ENCODE results near the gene FAM120B. TPM values are rescaled to one million over a fixed set of nuclear protein-coding genes. Genes with fewer than 3 reads are reported as not detected.

The FAM120B gene
- total RNA-seq, 1 experiment from 2014 or later = 6.0 TPM

DNA sequence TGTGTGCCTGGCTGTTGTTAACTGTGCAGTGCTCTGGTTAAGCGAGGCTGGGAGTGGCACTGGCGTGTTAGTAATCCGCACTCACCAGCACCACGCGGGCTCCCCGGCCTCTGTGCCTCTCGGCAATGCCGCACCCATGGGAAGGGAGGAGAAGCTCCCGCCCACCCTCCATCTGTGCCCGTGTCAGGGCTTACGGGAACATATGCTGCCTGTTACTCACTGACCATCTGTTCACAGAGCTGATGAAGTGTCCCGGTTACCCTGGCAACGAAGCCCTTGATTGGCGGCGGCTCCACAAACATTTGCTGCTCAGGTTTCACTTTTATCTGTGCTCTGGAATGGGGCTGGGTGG lies 131.8 kb downstream of the FAM120B start:
- DNase-seq (ENCODE audit: extremely low read depth, low read depth) = peak; percentile 45

DNA sequence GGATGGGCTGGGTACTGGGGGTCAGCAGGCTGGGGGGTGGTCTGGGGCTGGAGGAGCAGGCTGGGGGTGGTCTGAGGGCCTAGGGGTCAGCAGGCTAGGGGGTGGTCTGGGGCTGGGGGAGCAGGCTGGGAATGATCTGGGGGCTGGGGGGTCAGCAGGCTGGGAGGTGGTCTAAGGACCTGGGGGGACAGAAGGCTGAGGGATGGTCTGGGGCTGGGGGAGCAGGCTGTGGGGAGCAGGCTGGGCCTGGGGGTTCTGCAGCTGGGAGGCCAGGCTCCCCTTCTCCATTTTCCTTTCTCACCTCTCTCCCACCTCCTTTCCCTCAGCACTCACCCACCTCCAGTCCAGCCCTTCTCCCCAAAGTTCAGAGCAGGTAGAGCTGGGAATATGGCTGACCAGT lies 132.3 kb downstream of the FAM120B start:
- no peak for DNase-seq (ENCODE audit: extremely low read depth, low read depth)

DNA sequence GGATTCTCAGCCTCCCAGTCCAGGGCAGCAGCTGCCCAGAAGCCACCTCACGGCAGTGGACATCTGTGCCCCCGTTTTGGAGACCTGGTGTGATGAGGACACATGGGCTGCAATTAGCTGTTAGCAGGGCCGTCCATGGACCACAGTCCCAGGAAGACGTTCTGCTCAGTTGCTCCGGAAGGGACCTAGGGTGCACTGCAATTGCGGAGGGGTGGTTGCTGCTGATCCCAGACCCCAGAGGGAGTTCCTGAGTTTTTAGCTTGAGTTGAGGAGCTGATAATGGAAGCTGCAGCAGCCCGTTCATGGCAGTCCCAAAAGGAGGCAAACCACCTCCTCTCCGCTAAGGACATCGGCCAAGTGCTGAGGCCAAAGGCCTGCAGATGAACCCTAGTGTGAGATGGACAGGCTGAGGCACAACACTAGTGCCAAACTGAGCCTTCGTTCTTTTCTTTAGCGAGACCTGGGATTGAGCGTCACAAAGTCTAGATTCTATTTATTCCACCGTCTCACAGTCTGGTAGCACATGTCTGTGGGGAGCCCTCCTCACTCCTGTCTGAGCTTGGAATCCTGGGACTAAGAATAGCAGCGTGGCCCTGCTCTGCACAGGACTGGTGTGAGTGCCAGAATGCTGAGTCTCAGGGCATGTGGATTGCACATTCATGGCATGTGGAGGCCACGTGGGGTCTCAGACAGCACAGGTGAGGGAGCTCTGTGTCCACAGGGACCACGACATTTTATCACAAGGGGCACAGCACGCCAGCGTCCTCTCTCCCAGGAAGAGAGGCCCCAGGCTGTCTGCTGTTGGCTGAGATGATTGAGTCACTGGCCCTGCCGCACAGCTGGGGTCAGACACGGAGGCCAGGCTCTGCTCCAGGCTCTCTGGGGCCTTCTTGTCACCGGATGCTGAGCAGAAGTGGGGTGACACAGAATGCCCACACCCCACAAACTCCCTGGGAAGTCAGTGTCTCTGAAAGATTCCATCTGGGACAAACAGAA lies 133.1 kb downstream of the FAM120B start:
- no peak for DNase-seq (ENCODE audit: extremely low read depth, low read depth)

DNA sequence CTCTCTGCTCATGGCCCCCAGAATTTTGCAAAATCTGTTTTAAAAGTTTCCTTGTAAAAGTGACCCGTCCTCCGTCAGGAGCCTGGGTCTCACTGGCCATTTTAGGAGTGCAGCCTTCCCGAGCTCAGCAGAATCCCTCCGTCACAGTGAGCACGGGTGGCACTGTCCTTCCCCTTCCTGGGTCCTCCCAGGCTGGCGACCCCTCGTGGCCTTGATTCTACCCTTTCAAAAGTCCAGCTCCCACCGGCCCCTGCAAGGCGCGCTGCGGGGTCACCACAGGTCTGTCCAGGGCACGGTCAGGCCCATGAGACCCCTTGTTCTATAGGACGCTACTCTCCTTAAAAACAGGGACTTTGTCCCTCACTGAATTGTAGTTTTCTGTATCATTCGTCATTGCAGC lies 133.9 kb downstream of the FAM120B start:
- no peak for DNase-seq (ENCODE audit: extremely low read depth, low read depth)

DNA sequence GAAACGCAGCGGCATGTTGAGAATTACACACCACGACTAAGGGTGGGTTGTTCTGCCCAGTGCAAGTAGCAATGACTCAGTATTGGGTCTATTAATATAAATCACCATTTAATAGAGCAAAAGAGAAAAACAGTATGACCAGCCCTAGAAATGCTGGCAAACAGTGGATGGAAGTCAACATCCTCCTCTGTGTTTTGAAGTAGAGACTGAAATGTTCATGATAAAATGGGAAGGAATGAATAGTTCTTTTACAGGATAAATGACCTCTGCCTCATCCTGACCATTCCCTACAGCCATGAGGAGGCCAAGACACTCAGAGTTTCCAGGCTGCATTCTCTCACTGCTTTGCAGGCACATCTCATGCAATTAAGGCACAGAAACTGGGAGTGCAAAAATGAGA lies 134.8 kb downstream of the FAM120B start:
- no peak for DNase-seq (ENCODE audit: extremely low read depth, low read depth)

DNA sequence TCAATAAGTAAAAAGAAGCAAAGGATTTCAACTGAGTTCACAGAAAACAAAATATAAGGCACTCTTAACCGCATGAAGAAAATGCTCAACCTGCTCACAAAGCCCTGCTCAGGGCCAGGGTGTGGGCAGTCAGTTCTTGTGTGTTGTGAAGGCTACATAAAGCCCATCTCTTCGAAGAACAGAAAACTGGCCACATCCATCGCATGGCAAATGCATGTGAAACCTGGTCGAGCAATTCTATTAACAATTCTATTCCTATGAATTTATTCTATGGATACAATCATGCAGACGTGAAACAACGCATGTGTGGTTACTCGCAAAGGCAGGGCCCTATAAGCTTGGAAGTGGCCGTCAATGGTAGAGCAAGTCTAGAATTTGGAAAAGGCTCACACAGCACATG lies 136.0 kb downstream of the FAM120B start:
- no peak for DNase-seq (ENCODE audit: extremely low read depth, low read depth)

DNA sequence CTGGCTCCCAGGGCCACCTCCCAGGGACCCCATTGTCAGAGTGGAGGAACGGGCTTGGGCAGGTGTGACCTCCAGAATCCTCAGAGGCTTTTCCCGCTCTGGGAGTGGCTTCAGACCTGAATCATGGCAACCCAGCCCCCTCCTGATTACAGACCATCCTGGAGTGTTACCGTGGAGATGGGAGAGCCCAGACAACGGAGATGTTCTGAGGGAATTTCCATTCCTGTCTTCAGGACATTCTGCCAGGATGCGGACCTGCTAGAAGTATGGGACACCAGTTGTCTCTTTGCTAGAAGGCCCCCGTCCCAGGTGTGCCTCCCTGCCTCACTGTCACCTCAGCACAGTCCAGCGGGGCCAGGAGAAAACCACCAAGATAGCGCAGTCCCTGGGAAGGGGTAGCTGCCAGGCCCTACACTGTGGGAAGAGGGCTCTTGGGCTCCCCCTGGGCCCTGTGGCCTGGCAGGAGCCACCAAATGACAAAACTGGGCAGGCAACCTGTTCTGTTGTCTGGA lies 136.6 kb downstream of the FAM120B start:
- no peak for DNase-seq (ENCODE audit: extremely low read depth, low read depth)

DNA sequence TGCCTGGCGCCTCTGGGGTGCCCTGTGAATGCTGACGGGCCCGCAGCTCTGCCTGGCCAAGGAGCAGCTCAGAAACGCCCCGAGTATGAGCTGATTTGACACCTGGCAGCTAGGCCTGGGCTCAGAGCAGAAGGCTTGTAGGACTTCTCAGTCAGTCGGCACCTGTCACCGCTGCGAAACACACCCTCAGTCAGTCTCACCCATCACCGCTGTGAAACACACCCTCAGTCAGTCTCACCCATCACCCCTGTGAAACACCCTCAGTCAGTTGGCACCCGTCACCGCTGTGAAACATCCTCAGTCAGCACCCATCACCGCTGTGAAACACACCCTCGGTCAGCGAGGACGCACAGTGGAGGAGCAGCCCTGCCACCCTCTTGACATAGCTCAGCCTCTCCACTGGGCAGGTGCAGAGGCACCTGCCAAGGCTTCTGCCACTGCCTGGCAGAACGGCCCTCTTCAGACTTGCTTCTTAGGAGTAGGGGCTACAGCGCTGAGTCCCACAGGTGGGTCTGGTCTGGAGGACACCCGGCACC lies 137.6 kb downstream of the FAM120B start:
- no peak for DNase-seq (ENCODE audit: extremely low read depth, low read depth)

DNA sequence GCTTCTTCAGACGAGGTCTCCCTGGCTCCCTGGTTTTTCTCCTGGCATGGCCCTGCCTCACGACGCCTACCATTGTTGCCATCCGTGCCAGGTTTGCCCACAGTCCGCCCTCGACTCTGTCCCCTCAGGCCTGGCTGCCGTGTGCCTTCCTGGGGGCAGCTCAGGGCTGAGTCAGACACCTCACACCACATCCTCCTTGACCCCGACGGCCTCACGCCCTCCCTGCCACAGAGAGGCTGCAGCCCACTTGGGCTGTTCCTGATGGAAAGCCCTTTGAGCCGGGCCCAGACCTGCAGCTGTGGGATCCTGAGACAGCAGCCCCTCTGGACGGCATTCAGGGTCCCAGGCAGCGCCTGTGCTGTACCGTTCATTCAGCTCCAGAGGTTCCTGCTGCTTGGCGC lies 138.3 kb downstream of the FAM120B start:
- DNase-seq (ENCODE audit: extremely low read depth, low read depth) = no peak

DNA sequence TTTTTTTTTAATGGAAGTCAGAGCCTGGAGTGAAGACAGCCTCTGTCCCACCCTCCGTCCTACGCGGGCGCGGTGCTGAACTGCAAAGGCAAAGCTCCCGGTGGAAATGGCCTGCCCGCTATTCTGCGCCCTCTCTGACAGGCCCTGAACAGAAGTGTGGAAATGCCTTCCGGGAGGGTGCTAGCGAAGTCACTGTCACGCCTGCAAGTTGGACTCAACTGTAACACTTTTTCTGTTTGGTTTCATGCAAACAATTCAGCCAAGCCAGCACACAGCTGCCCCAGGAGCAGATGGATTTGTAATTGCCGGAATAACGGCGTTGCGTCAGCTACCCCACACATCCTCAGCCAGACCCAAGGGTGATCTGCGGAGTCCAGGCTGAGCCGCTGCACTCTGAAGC lies 138.9 kb downstream of the FAM120B start:
- DNase-seq (ENCODE audit: extremely low read depth, low read depth) = no peak

DNA sequence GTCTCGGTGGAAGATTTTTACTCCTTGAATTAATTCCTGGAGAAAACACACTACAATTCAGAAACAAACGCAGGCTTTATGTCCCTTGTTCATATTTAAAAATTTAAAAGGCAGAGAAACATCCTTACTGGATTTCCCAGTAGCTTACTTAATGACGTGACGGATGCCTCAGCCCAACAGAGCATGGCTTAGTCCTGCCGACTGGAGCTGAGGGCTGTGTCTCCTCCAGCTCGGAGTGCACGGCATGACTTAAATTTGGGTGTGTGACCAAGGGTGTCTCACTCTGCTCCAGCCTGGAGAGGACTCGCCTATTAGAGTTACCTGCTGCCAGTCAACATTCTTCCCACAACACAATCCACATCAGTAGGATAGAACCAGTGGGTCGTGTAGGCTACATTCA lies 139.4 kb downstream of the FAM120B start:
- no peak for DNase-seq (ENCODE audit: extremely low read depth, low read depth)

DNA sequence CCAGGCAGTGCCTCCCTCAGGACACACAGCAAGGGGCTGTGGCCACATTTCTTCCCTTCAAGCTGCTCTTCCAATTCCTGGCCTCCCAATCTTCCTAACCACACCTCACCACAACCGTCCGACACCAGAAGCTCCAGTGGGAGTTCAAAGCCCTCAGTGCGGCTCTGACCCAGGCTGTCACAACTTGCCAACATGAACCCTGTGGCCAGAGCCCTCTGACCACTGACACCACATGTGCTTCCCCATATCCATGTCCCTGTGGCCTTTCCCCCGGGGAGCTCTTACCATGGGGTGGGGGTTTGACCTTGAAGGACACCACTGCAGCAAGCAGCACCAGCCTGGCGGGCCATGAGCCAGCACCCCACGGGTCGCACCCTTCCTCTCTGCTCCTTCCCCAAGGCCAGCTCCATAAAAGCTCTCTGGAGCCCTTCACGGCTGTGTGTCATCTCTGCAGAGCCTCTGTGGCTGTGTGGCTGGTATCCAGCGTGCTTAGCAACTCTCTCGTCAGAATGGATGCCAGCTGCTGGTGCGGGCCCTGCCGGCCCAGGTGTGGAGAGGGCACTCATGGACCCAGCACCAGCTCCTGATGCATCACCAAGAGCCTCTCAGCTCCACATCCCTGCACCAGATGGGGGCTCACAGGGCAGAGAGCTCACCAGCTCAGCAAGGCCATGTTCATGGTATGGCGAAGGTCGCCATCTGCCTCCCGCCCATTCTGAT lies 140.4 kb downstream of the FAM120B start:
- no peak for DNase-seq (ENCODE audit: extremely low read depth, low read depth)

DNA sequence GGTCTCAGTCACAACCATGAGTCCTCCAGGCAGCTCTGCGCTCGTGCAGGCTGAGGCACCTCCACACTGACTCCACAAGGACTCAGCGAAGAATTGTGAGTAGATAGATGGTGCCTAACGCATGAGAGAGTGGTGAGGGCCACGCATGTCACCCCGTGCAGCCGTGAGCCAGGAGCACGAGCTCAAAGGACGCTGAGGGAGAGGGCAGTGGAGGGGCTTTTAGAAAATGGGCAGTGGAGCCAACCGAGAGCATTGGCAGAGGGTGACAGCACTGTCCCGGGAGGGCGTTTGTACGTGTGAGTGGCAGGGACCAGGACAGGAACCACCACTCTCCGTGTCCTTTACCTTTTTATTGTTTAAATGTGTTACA lies 141.0 kb downstream of the FAM120B start:
- no peak for DNase-seq (ENCODE audit: extremely low read depth, low read depth)

DNA sequence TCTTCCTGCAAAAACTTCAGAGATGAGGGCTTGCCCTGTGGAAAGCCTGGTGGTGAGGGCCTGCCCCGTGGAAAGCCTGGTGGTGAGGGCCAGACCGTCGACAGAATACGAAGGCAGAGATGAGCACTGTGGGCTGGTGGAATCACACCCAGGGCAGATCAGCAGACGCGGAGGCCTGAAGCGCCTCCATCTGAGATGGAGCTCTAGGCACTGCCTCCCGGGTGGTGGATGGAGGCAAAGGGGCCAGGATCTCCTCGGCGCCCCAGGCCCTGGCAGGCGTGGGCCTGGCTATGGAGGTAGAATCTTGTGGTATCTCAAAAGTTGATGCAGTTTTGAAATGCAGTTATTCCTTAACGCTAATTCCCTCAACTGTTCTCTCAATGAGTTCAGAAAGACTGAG lies 141.8 kb downstream of the FAM120B start:
- DNase-seq (ENCODE audit: extremely low read depth, low read depth) = no peak

DNA sequence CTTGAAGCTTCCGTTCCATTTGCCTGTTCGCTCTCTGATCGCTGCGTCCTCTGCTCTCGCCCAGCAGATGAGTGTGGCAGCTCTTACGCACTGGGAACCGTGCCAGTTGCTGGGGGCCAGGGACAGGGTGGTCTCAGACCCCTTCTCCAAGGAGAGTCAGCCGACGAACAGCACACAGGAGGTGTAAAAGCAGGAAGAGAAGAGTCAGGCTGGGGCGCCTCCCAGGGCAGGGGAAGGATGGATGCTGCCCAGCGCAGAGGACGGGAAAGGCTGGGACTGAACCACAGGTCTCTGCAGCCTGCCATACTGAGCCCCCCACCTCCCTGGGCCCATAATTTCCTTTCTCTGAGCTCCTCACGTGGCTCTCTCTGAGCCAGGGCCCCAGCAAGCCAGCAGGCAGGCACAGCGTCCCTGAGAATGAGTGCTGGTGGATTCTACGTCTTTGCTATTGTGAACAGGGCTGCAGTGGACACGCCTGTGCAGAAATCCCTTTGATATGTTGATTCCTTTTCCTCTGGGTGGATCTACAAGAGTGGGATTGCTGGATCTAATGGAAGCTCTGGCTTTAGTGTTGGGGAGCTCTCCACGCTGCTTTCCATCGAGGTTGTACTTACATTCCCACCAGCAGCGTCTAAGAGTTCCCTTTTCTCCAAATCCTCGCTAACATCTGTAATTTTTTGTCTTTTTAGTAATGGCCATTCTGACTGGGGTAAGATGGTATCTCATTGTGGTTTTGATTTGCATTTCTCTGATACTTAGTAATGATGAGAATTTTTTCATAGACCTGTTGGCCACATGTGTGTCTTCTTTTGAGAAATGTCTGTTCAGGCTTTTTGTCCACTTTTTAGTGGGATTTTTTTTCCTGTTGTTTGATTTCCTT lies 142.4 kb downstream of the FAM120B start:
- DNase-seq (ENCODE audit: extremely low read depth, low read depth) = no peak

DNA sequence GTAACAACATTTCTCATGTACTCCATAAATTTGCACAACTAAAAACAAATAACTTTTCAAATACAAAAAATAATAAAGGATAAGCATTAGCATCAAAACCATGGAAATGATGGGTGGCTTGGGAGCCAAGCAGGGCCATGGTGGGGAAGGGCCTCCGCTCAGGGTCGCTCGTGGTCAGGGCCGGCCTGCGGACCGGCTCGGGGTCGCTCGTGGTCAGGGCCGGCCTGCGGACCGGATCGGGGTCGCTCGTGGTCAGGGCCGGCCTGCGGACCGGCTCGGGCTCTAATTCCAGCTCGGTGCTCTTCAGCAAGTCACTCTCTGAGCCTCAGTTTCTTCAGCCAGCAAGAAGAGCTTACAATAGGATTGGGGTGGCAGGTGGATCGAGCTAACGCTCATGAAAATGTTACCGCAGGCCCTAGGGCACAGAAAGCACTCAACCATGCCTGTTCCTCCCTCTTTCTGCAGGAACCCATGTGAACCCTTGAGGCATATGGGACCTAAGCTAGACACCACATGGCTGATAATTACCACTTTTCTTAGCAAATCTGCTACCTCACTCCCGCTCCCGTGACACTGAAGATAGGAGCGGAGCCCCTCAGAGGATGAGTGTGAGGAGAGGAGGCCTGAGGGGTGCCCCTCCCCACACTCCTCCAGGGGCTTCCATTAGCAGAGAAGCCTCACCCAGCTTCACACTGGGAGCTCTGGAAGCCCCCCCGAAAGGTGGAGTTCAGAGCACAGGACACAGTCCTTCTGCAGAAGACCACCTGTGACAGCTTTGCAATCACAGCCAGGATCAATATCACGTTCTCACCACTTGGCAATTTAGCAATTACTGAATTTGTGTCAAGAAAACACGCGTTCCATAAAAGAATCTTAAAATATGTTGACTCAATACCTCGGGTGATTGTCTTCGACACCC lies 143.5 kb downstream of the FAM120B start:
- DNase-seq (ENCODE audit: extremely low read depth, low read depth) = no peak

DNA sequence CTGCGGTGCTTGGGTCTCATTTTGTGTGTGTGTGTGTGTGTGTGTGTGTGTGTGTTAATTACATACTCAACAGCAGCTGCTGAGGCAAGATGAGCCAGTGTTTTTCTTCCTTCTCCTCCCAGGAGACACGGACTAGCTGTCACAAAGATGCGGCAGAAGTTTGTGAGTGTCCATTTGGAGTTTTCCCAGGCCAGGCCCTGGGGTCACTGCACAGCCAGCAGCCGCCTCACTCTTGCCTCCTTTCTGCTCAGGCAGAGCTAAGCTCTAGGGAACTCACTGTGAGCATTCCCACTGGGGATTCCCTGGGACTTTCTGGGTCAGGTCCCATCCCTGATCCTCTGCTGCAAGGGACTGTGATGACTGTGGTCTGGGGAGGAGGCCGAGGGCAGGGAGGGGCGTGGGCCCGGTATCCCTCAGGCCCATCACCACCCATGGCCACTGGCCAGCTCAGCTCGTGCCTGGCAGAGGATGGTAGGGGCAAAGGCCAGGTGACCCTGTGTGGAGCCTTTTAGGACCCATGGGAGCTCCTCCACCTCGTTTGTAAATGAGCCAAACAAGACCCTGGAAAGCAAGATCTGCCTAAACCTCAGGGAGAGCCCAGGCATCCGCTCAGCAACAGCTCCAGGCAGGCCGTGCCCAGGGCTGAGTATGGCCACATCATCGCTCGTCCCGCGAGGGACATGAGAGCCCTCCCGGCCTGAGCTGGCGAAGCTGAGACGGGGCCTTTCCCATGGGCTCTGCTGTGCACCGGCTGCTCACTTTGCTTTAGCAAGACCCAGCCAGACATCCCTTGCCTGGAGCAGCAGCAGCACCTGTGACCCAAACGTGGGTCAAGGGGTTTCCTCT lies 144.6 kb downstream of the FAM120B start:
- no peak for DNase-seq (ENCODE audit: extremely low read depth, low read depth)

DNA sequence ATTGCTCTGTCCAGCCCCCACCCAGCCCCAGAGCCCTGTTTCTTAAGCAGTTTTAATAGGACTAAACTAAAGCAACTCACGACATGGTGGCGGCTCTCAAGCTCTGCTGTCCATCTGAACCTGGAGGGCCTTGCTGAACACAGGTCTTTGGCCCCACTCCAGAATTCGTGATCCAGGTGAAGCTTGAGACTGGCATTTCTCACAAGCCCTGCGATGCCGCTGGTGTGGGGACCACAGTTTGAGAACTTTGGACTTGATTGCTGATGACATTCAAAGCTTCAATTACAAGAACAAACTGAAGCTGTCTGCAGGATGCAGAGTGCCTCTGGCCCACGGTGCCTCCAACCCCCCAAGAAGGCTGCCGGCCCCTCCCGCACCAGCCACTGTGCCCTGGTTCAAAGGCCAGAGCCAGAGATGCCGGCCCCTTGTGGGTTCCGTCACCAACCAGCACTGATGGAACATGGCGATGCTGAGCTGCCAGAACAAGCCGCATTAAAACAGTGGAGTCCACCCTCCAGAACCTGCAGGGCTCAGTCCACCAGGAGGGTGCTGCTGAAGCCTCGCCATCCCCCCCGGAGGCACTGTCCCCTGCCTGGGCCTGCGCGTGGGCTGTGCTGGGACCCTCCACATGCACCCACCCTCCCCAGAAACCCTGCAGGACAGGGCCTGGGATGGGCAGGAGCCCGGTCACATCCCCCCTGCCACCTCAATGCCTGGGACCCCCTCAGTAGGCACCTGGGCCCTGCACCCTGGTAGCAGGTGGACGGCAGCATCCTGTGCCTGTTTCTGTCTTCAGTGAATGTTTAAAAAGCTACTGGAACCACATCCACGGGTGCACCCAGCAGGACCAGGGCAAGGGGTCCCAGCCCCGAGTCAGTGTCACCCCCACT lies 145.4 kb downstream of the FAM120B start:
- no peak for DNase-seq (ENCODE audit: extremely low read depth, low read depth)
